Stimulated activated CD8-positive, alpha-beta memory T cell treated with anti-CD3 and anti-CD28 coated beads, Interleukin-15, amount 100 ng/mL, for 24 hours (primary cell): ENCODE results near the gene COL4A2.

Experiments used
- DNase-seq: peaks from one replicate; pipeline ENCODE4 v3.0.0-alpha.2; 2020; ENCODE audit warnings: low read depth

Gene COL4A2

GRCh38 chr13:110536006-110536693 lies 229.1 kb downstream of the COL4A2 start:
- no peak for DNase-seq

- no peak for DNase-seq
Observed at GRCh38 chr13:110538632-110539031, 231.5 kb downstream of the COL4A2 start.

GRCh38 chr13:110539894-110540293 lies 232.8 kb downstream of the COL4A2 start:
- DNase-seq: no peak

- no peak for DNase-seq
Observed at GRCh38 chr13:110540871-110541525, 233.9 kb downstream of the COL4A2 start.

GRCh38 chr13:110541526-110541920 lies 234.4 kb downstream of the COL4A2 start:
- DNase-seq: no peak

- DNase-seq: no peak
Observed at GRCh38 chr13:110542169-110542796, 235.2 kb downstream of the COL4A2 start.

GRCh38 chr13:110546378-110546777 lies 239.3 kb downstream of the COL4A2 start:
- no peak for DNase-seq

- DNase-seq: no peak
Observed at GRCh38 chr13:110546926-110547325, 239.8 kb downstream of the COL4A2 start.

GRCh38 chr13:110548891-110549794 lies 242.1 kb downstream of the COL4A2 start:
- no peak for DNase-seq

- no peak for DNase-seq
Observed at GRCh38 chr13:110549795-110550160, 242.7 kb downstream of the COL4A2 start.

- no peak for DNase-seq
Observed at GRCh38 chr13:110551284-110551683, 244.2 kb downstream of the COL4A2 start.

GRCh38 chr13:110552767-110553166 lies 245.7 kb downstream of the COL4A2 start:
- DNase-seq: no peak

- no peak for DNase-seq
Observed at GRCh38 chr13:110553417-110553816, 246.3 kb downstream of the COL4A2 start.

GRCh38 chr13:110554227-110554836 lies 247.2 kb downstream of the COL4A2 start:
- no peak for DNase-seq

- no peak for DNase-seq
Observed at GRCh38 chr13:110554946-110555345, 247.9 kb downstream of the COL4A2 start.

GRCh38 chr13:110555601-110556223 lies 248.6 kb downstream of the COL4A2 start:
- DNase-seq: no peak

- DNase-seq: no peak
Observed at GRCh38 chr13:110556224-110556606, 249.1 kb downstream of the COL4A2 start.

- DNase-seq: no peak
Observed at GRCh38 chr13:110557082-110557481, 250.0 kb downstream of the COL4A2 start.

- DNase-seq: no peak
Observed at GRCh38 chr13:110557610-110558305, 250.7 kb downstream of the COL4A2 start.

- DNase-seq: no peak
Observed at GRCh38 chr13:110559429-110559943, 252.4 kb downstream of the COL4A2 start.

- DNase-seq: no peak
Observed at GRCh38 chr13:110559986-110560385, 252.9 kb downstream of the COL4A2 start.
